H9 (cell line): ENCODE results near the gene FAM83E. TPM values are rescaled to one million over a fixed set of nuclear protein-coding genes. Genes with fewer than 3 reads are reported as not detected.

Source experiments
- DNase-seq: peaks from one replicate; pipeline ENCODE4 v3.0.0-alpha.2; 2017
- H2AFZ ChIP-seq: one replicate; pipeline ENCODE4 v1.6.1; 2013; ENCODE audit warnings: mild to moderate bottlenecking, low read length, control low read depth, moderate library complexity
- H2AK5ac ChIP-seq: 2 replicates; pipeline ENCODE4 v1.6.1; 2013; ENCODE audit warnings: low read length, control low read depth, mixed read lengths; ENCODE audit not compliant: insufficient read length
- H2BK120ac ChIP-seq: one replicate; pipeline ENCODE4 v1.6.1; 2013; ENCODE audit warnings: low read depth, mild to moderate bottlenecking, low read length, control low read depth, inconsistent platforms; ENCODE audit not compliant: poor library complexity, severe bottlenecking
- H2BK12ac ChIP-seq: 2 replicates; pipeline ENCODE4 v1.6.1; 2013; ENCODE audit warnings: low read length, control low read depth, mixed read lengths, low read depth; ENCODE audit not compliant: insufficient read length
- H2BK15ac ChIP-seq: 2 replicates; pipeline ENCODE4 v1.6.1; 2013; ENCODE audit warnings: low read depth, low read length, control low read depth
- H2BK20ac ChIP-seq: one replicate; pipeline ENCODE4 v1.6.1; 2013; ENCODE audit warnings: low read depth, mild to moderate bottlenecking, low read length, control low read depth, inconsistent platforms; ENCODE audit not compliant: poor library complexity, severe bottlenecking
- H2BK5ac ChIP-seq: 2 replicates; pipeline ENCODE4 v1.6.1; 2013; ENCODE audit warnings: low read length, control low read depth, mixed read lengths; ENCODE audit not compliant: insufficient read length
- H3K14ac ChIP-seq: 2 replicates; pipeline ENCODE4 v1.6.1; 2013; ENCODE audit warnings: low read length, control low read depth; ENCODE audit not compliant: insufficient read depth
- H3K18ac ChIP-seq: 2 replicates; pipeline ENCODE4 v1.6.1; 2013; ENCODE audit warnings: low read depth, mild to moderate bottlenecking, mixed read lengths, low read length, control low read depth; ENCODE audit not compliant: insufficient read length
- H3K23ac ChIP-seq: 2 replicates; pipeline ENCODE4 v1.6.1; 2013; ENCODE audit warnings: low read length, control low read depth, mixed read lengths, low read depth; ENCODE audit not compliant: insufficient read length
- H3K23me2 ChIP-seq: 2 replicates; pipeline ENCODE4 v1.6.1; 2013; ENCODE audit warnings: low read depth, mild to moderate bottlenecking, mixed read lengths, low read length, control low read depth; ENCODE audit not compliant: insufficient read length, poor library complexity, severe bottlenecking
- H3K27ac ChIP-seq: 2 replicates; pipeline ENCODE4 v1.5.1; 2013; ENCODE audit warnings: low read length, control low read depth, mixed read lengths, low read depth; ENCODE audit not compliant: insufficient read length
- H3K27me3 ChIP-seq: 2 replicates; pipeline ENCODE4 v1.6.1; 2013; ENCODE audit warnings: low read length, control low read depth, inconsistent platforms; ENCODE audit not compliant: insufficient read depth
- H3K4ac ChIP-seq: 2 replicates; pipeline ENCODE4 v1.6.1; 2013; ENCODE audit warnings: low read depth, mild to moderate bottlenecking, control low read depth, inconsistent platforms, low read length, moderate library complexity
- H3K4me1 ChIP-seq: 2 replicates; pipeline ENCODE4 v1.6.1; 2013; ENCODE audit warnings: low read length, control low read depth, inconsistent platforms; ENCODE audit not compliant: insufficient read depth
- H3K4me2 ChIP-seq: 2 replicates; pipeline ENCODE4 v1.6.1; 2013; ENCODE audit warnings: low read length, control low read depth, mixed read lengths; ENCODE audit not compliant: insufficient read length, insufficient read depth
- H3K56ac ChIP-seq: 2 replicates; pipeline ENCODE4 v1.6.1; 2013; ENCODE audit warnings: low read depth, mild to moderate bottlenecking, mixed read lengths, low read length, control low read depth; ENCODE audit not compliant: insufficient read length
- H3K79me1 ChIP-seq: 2 replicates; pipeline ENCODE4 v1.6.1; 2013; ENCODE audit warnings: low read depth, mild to moderate bottlenecking, moderate library complexity, low read length, control low read depth, inconsistent platforms; ENCODE audit not compliant: insufficient read depth, poor library complexity, severe bottlenecking
- H3K79me2 ChIP-seq: 2 replicates; pipeline ENCODE4 v1.6.1; 2013; ENCODE audit warnings: low read length, control low read depth, inconsistent platforms; ENCODE audit not compliant: insufficient read depth
- H3K9ac ChIP-seq: 2 replicates; pipeline ENCODE4 v1.6.1; 2013; ENCODE audit warnings: low read length, control low read depth, mixed read lengths; ENCODE audit not compliant: insufficient read length; ENCODE audit errors: extremely low read depth
- H3K9me3 ChIP-seq: one replicate; pipeline ENCODE4 v1.6.1; 2013; ENCODE audit warnings: low read depth, low read length, inconsistent platforms; ENCODE audit not compliant: control insufficient read depth
- H3T11ph ChIP-seq: one replicate; pipeline ENCODE4 v1.6.1; 2013; ENCODE audit warnings: mild to moderate bottlenecking, low read length, control low read depth, inconsistent platforms
- H4K20me1 ChIP-seq: one replicate; pipeline ENCODE4 v1.6.1; 2013; ENCODE audit not compliant: control insufficient read depth, insufficient read length, insufficient read depth
- H4K5ac ChIP-seq: 2 replicates; pipeline ENCODE4 v1.6.1; 2013; ENCODE audit warnings: low read depth, mild to moderate bottlenecking, mixed read lengths, low read length, control low read depth; ENCODE audit not compliant: insufficient read length
- H4K8ac ChIP-seq: replicated peaks from 2 replicates; pipeline ENCODE4 v1.6.1; 2013; ENCODE audit warnings: low read length, control low read depth, mixed read lengths, low read depth; ENCODE audit not compliant: insufficient read length
- H4K91ac ChIP-seq: 2 replicates; pipeline ENCODE4 v1.6.1; 2013; ENCODE audit warnings: low read depth, mild to moderate bottlenecking, moderate library complexity, mixed read lengths, low read length, control low read depth; ENCODE audit not compliant: insufficient read length
- H3K27ac Mint-ChIP-seq, 3 experiments: 2 replicates in 2 of 3; 3 replicates in 1 of 3; pipeline ENCODE4 v1.8.0; 2020 to 2021; ENCODE audit warnings: mixed read lengths in 3 of 3, mild to moderate bottlenecking in 1 of 3, moderate library complexity in 1 of 3
- H3K27me3 Mint-ChIP-seq: 2 replicates; pipeline ENCODE4 v1.8.0; 2021; ENCODE audit warnings: low read depth, mild to moderate bottlenecking, moderate library complexity, mixed read lengths
- H3K36me3 Mint-ChIP-seq, 3 experiments: 2 replicates in 2 of 3; 3 replicates in 1 of 3; pipeline ENCODE4 v1.8.0; 2020 to 2021; ENCODE audit warnings: low read depth in 3 of 3, mixed read lengths in 3 of 3; ENCODE audit not compliant: insufficient read depth in 1 of 3
- H3K4me1 Mint-ChIP-seq, 2 experiments: 2 replicates each; pipeline ENCODE4 v1.8.0; 2020; ENCODE audit warnings: mixed read lengths in 2 of 2
- H3K4me3 Mint-ChIP-seq, 2 experiments: 2 replicates in 1 of 2; 3 replicates in 1 of 2; pipeline ENCODE4 v1.8.0; 2020 to 2021; ENCODE audit warnings: mild to moderate bottlenecking in 2 of 2, mixed read lengths in 2 of 2, moderate library complexity in 1 of 2
- H3K9me3 Mint-ChIP-seq, 2 experiments: 2 replicates in 1 of 2; 3 replicates in 1 of 2; pipeline ENCODE4 v1.8.0; 2020; ENCODE audit warnings: mild to moderate bottlenecking in 2 of 2, mixed read lengths in 2 of 2, moderate library complexity in 1 of 2
- WGBS: extraction: QIAGEN DNeasy Blood & Tissue Kit; methylation state at CpG from one replicate; pipeline ENCODE4 v1.1.7; 2013; ENCODE audit warnings: missing lambda C conversion rate, low lambda C conversion rate, mixed read lengths; ENCODE audit not compliant: insufficient read length; ENCODE audit errors: extremely low coverage; 5-methylcytosine and 5-hydroxymethylcytosine counted together
- total RNA-seq: library from RNA; stranded (reverse); gene quantifications from 2 replicates; pipeline ENCODE4 v1.2.1, GENCODE V29; 2021
- TF ChIP-seq, protein P1 (sequence below): fragments of 200-600 bp; sonication (generic); conservative IDR thresholded peaks from 3 replicates; pipeline ENCODE4 v1.8.0; 2021; ENCODE audit warnings: antibody characterized with exemption, mild to moderate bottlenecking

FAM83E gene
- total RNA-seq, 1 experiment from 2014 or later = 9.2 TPM

DNA sequence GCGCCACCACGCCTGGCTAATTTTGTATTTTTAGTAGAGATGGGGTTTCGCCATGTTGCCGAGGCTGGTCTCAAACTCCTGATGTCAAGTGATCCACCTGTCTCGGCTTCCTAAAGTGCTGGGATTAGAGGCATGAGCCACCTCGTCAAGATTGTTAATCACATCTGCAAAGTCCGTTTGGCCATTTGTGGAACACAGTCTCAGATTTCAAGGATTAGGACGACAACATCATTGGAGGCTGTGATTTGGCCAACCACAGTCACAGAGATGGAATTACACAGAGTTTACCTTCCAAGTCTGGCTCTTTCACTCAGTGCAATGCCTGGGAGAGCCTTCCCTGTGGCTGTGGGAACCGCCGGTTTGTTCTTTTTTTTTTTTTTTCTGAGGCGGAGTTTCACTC is 45.1 kb downstream of the FAM83E start:
- Histone ChIP-seq H4K5ac (no peak overlapping the region), H3T11ph (no peak overlapping the region), H3K14ac (no peak overlapping the region), H3K27me3 (no peaks in the 10 kb centered on the region), H2BK15ac (no peak overlapping the region), H4K91ac (no peak overlapping the region), H3K9ac (no peak overlapping the region), H3K4me2 (no peak overlapping the region), H3K79me1 (no peaks in the 10 kb centered on the region), H2BK120ac (no peak overlapping the region), H4K8ac (no peak overlapping the region), H3K4me1 (peaks cover 3% of the 10 kb centered on the region; the same call in 1 of the 2 replicates), H2BK20ac (no peak overlapping the region), H2BK5ac (no peak overlapping the region), H3K4ac (no peak overlapping the region), H4K20me1 (no peaks in the 10 kb centered on the region), H3K23ac (no peak overlapping the region), H2AK5ac (no peak overlapping the region), H3K23me2 (peaks cover 3% of the 10 kb centered on the region), H3K27ac (no peak overlapping the region), H3K56ac (no peak overlapping the region), H3K79me2 (no peaks in the 10 kb centered on the region), H3K9me3 (no peaks in the 10 kb centered on the region), H2BK12ac (no peak overlapping the region), H2AFZ (no peak overlapping the region), H3K18ac (no peak overlapping the region)
- no peak for DNase-seq
- TF ChIP-seq, protein P1, sequence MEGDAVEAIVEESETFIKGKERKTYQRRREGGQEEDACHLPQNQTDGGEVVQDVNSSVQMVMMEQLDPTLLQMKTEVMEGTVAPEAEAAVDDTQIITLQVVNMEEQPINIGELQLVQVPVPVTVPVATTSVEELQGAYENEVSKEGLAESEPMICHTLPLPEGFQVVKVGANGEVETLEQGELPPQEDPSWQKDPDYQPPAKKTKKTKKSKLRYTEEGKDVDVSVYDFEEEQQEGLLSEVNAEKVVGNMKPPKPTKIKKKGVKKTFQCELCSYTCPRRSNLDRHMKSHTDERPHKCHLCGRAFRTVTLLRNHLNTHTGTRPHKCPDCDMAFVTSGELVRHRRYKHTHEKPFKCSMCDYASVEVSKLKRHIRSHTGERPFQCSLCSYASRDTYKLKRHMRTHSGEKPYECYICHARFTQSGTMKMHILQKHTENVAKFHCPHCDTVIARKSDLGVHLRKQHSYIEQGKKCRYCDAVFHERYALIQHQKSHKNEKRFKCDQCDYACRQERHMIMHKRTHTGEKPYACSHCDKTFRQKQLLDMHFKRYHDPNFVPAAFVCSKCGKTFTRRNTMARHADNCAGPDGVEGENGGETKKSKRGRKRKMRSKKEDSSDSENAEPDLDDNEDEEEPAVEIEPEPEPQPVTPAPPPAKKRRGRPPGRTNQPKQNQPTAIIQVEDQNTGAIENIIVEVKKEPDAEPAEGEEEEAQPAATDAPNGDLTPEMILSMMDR = no peak
- WGBS = no CpG with 5 or more reads among the region's 11 CpGs
- Mint-ChIP-seq H3K4me3 (no peak overlapping the region), H3K9me3 (no peaks in the 10 kb centered on the region), H3K27ac (no peak overlapping the region), H3K4me1 (peaks cover 26 to 34% of the 10 kb centered on the region in 2 experiments), H3K36me3 (no peaks in the 10 kb centered on the region), H3K27me3 (peaks cover 17% of the 10 kb centered on the region)
